Hepatocyte (in vitro differentiated cells): ENCODE results near the gene SARS2.

Experiments used
- CTCF ChIP-seq: fragments of 200-600 bp; sonication (generic); IDR thresholded peaks from 2 replicates; pipeline ENCODE4 v1.5.1; 2016; ENCODE audit warnings: antibody characterized with exemption, mild to moderate bottlenecking; ENCODE audit not compliant: poor library complexity
- EZH2 ChIP-seq: fragments of 200-600 bp; sonication (generic); IDR thresholded peaks from 2 replicates; pipeline ENCODE4 v1.6.1; 2016; ENCODE audit warnings: antibody characterized with exemption, mild to moderate bottlenecking, borderline replicate concordance
- EZH2phosphoT487 ChIP-seq: fragments of 200-600 bp; sonication (generic); IDR thresholded peaks from one replicate; pipeline ENCODE4 v1.6.1; 2018; ENCODE audit warnings: antibody characterized with exemption, mild to moderate bottlenecking, low read depth, moderate library complexity; ENCODE audit not compliant: unreplicated experiment, severe bottlenecking

DNA sequence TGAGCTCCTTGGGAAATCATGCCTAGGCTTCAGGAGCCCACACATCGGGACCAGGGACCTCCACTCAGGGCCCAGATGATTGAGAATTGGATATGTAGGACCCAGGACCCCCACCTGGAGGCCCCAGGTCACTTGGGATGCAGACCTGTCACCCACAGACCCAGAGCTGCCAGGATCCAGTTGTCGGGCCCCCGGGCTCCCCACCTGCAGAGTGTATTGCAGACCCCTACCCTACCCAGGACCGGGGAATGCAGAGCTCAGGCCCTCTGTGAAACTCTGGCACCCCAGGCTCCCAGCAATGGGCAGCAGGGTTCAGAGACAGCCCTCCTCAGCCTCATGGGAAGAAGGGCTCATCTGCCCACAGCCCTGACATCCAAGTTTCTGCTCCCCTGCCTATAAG lies 24.9 kb downstream of the SARS2 start:
- TF ChIP-seq CTCF (no peak), EZH2 (no peak), EZH2phosphoT487 (no peak)
